Inferior parietal cortex (tissue), 1 donor: ENCODE data around the gene DBN1.

Source experiments
- DNase-seq: peaks from one replicate; pipeline ENCODE4 v3.0.0-alpha.2; 2016; ENCODE audit errors: extremely low spot score

The DBN1 gene

GRCh38 chr5:177443144-177443983 lies 30.1 kb downstream of the DBN1 start:
- no peak for DNase-seq

- no peak for DNase-seq
Observed at GRCh38 chr5:177442066-177442826, 31.2 kb downstream of the DBN1 start.

GRCh38 chr5:177440990-177441780 lies 32.2 kb downstream of the DBN1 start:
- no peak for DNase-seq

- no peak for DNase-seq
Observed at GRCh38 chr5:177440211-177440989, 33.0 kb downstream of the DBN1 start.

- DNase-seq = no peak
Observed at GRCh38 chr5:177439518-177440053, 33.8 kb downstream of the DBN1 start.

- no peak for DNase-seq
Observed at GRCh38 chr5:177438468-177438867, 35.0 kb downstream of the DBN1 start.

- DNase-seq = no peak
Observed at GRCh38 chr5:177437623-177438022, 35.8 kb downstream of the DBN1 start.

- no peak for DNase-seq
Observed at GRCh38 chr5:177435847-177436536, 37.4 kb downstream of the DBN1 start.

GRCh38 chr5:177434942-177435738 lies 38.3 kb downstream of the DBN1 start:
- DNase-seq = no peak

GRCh38 chr5:177434437-177434836 lies 39.0 kb downstream of the DBN1 start:
- no peak for DNase-seq

GRCh38 chr5:177433658-177434217 lies 39.7 kb downstream of the DBN1 start:
- no peak for DNase-seq

- no peak for DNase-seq
Observed at GRCh38 chr5:177432839-177433657, 40.4 kb downstream of the DBN1 start.

- no peak for DNase-seq
Observed at GRCh38 chr5:177432143-177432838, 41.1 kb downstream of the DBN1 start.

GRCh38 chr5:177431317-177432142 lies 41.9 kb downstream of the DBN1 start:
- DNase-seq = no peak

GRCh38 chr5:177430972-177431316 lies 42.5 kb downstream of the DBN1 start:
- DNase-seq = no peak

GRCh38 chr5:177430140-177430951 lies 43.1 kb downstream of the DBN1 start:
- DNase-seq = no peak
